Astrocyte (in vitro differentiated cells and primary cell): ENCODE measurements around the gene PSD. TPM values are rescaled to one million over a fixed set of nuclear protein-coding genes. Genes with fewer than 3 reads are reported as not detected.

Source experiments
- DNase-seq: peaks from one replicate; pipeline ENCODE4 v3.0.0-alpha.2; 2010; ENCODE audit warnings: low read depth
- FAIRE-seq: peaks from 2 replicates; lab custom pipeline; 2011; peaks lifted over from hg19 to GRCh38; lab: Jason Lieb, UNC
- H2AFZ ChIP-seq: 2 replicates; pipeline ENCODE4 v1.6.0; 2012; ENCODE audit warnings: low read depth, low read length, inconsistent platforms
- H3K27ac ChIP-seq: 2 replicates; pipeline ENCODE4 v1.5.1; 2011; ENCODE audit warnings: low read depth, low read length, inconsistent platforms
- H3K27me3 ChIP-seq: 2 replicates; pipeline ENCODE4 v1.6.0; 2011; ENCODE audit warnings: low read length, inconsistent platforms; ENCODE audit not compliant: insufficient read depth
- H3K36me3 ChIP-seq: 2 replicates; pipeline ENCODE4 v1.5.1; 2011; ENCODE audit warnings: low read length, inconsistent platforms; ENCODE audit not compliant: insufficient read depth
- H3K4me1 ChIP-seq: 2 replicates; pipeline ENCODE4 v1.5.1; 2011; ENCODE audit warnings: low read length, inconsistent platforms; ENCODE audit not compliant: insufficient read depth
- H3K4me2 ChIP-seq: 2 replicates; pipeline ENCODE4 v1.6.0; 2012; ENCODE audit warnings: low read length, inconsistent platforms
- H3K4me3 ChIP-seq: 2 replicates; pipeline ENCODE4 v1.5.1; 2011; ENCODE audit warnings: low read depth, mild to moderate bottlenecking, low read length, inconsistent platforms; ENCODE audit not compliant: insufficient read depth
- H3K79me2 ChIP-seq: 2 replicates; pipeline ENCODE4 v1.6.0; 2012; ENCODE audit warnings: mild to moderate bottlenecking, low read length, inconsistent platforms; ENCODE audit not compliant: insufficient read depth
- H3K9ac ChIP-seq: 2 replicates; pipeline ENCODE4 v1.6.0; 2012; ENCODE audit warnings: mild to moderate bottlenecking, low read length, inconsistent platforms
- H3K9me3 ChIP-seq: 2 replicates; pipeline ENCODE4 v1.5.1; 2012; ENCODE audit warnings: low read depth, mild to moderate bottlenecking, low read length, inconsistent platforms; ENCODE audit not compliant: insufficient read depth
- H4K20me1 ChIP-seq: 2 replicates; pipeline ENCODE4 v1.6.0; 2012; ENCODE audit warnings: low read length, inconsistent platforms; ENCODE audit not compliant: insufficient read depth
- H3K27ac Mint-ChIP-seq: one replicate; pipeline ENCODE4 v1.8.0; 2021; ENCODE audit warnings: mild to moderate bottlenecking, mixed read lengths; ENCODE audit not compliant: unreplicated experiment
- H3K27me3 Mint-ChIP-seq: one replicate; pipeline ENCODE4 v1.8.0; 2021; ENCODE audit warnings: low read depth, mixed read lengths; ENCODE audit not compliant: unreplicated experiment
- H3K36me3 Mint-ChIP-seq: one replicate; pipeline ENCODE4 v1.8.0; 2021; ENCODE audit warnings: low read depth, mixed read lengths; ENCODE audit not compliant: unreplicated experiment
- H3K4me1 Mint-ChIP-seq: one replicate; pipeline ENCODE4 v1.8.0; 2021; ENCODE audit warnings: low read depth, mixed read lengths; ENCODE audit not compliant: unreplicated experiment
- H3K4me3 Mint-ChIP-seq: one replicate; pipeline ENCODE4 v1.8.0; 2021; ENCODE audit warnings: mild to moderate bottlenecking, moderate library complexity, mixed read lengths; ENCODE audit not compliant: unreplicated experiment
- H3K9me3 Mint-ChIP-seq: one replicate; pipeline ENCODE4 v1.8.0; 2021; ENCODE audit warnings: mild to moderate bottlenecking, mixed read lengths; ENCODE audit not compliant: unreplicated experiment
- CTCF ChIP-seq: IDR thresholded peaks from 2 replicates; pipeline ENCODE4 v1.5.1; 2011; ENCODE audit warnings: low read depth, mild to moderate bottlenecking, inconsistent platforms, low read length, moderate library complexity; ENCODE audit not compliant: insufficient read depth
- EZH2 ChIP-seq: IDR thresholded peaks from 2 replicates; pipeline ENCODE4 v1.6.1; 2012; ENCODE audit warnings: mild to moderate bottlenecking, low read length, inconsistent platforms; ENCODE audit not compliant: insufficient read depth
- total RNA-seq: library from RNA; stranded (reverse); gene quantifications from 2 replicates; pipeline ENCODE4 v1.2.1, GENCODE V29; 2021

The PSD gene
- total RNA-seq, 1 donor from 2014 or later, result 8.8 TPM

GRCh38 chr10:102435529-102436233, 17.1 kb upstream of the PSD start:
- TF ChIP-seq EZH2 (no peak), CTCF (no peak)
- no peaks in the 10 kb centered on the region for H3K36me3 ChIP-seq
- no peaks in the 10 kb centered on the region for H3K27me3 ChIP-seq
- DNase-seq (no peak), FAIRE-seq (no peak)
- no peak overlapping the region for H3K9ac ChIP-seq
- peaks cover 10% of the 10 kb centered on the region for H3K4me1 Mint-ChIP-seq
- peak overlapping the region; percentile 70 for H3K4me2 ChIP-seq
- H3K4me3 ChIP-seq, result peak overlapping the region; percentile 9
- H3K9me3 Mint-ChIP-seq, result no peaks in the 10 kb centered on the region
- H4K20me1 ChIP-seq, result no peaks in the 10 kb centered on the region
- no peaks in the 10 kb centered on the region for H3K9me3 ChIP-seq
- H3K27ac ChIP-seq, result no peak overlapping the region
- no peaks in the 10 kb centered on the region for H3K36me3 Mint-ChIP-seq
- H3K4me1 ChIP-seq, result peaks cover 18% of the 10 kb centered on the region
- H3K27ac Mint-ChIP-seq, result no peak overlapping the region
- peak overlapping the region; percentile 74 for H2AFZ ChIP-seq
- peaks cover 12% of the 10 kb centered on the region for H3K79me2 ChIP-seq
- H3K4me3 Mint-ChIP-seq, result peak overlapping the region; percentile 60
- H3K27me3 Mint-ChIP-seq, result peaks cover 10% of the 10 kb centered on the region

- Histone ChIP-seq H4K20me1 (no peaks in the 10 kb centered on the region), H3K4me3 (no peak overlapping the region), H3K4me2 (peak overlapping the region; percentile 68), H3K9me3 (no peaks in the 10 kb centered on the region), H3K79me2 (peaks cover 12% of the 10 kb centered on the region), H3K27ac (no peak overlapping the region), H3K4me1 (peaks cover 18% of the 10 kb centered on the region), H3K36me3 (no peaks in the 10 kb centered on the region), H2AFZ (peak overlapping the region; percentile 74), H3K27me3 (no peaks in the 10 kb centered on the region), H3K9ac (no peak overlapping the region)
- peak overlapping the region; percentile 57 for H3K4me3 Mint-ChIP-seq
- H3K27ac Mint-ChIP-seq, result peak overlapping the region; percentile 2
- TF ChIP-seq CTCF, result no peak
- no peak for TF ChIP-seq EZH2
- FAIRE-seq (no peak), DNase-seq (no peak)
- H3K36me3 Mint-ChIP-seq, result no peaks in the 10 kb centered on the region
- H3K27me3 Mint-ChIP-seq, result peaks cover 10% of the 10 kb centered on the region
- H3K9me3 Mint-ChIP-seq, result no peaks in the 10 kb centered on the region
- H3K4me1 Mint-ChIP-seq, result peaks cover 10% of the 10 kb centered on the region
Observed at GRCh38 chr10:102435133-102435497, 16.5 kb upstream of the PSD start.

- Mint-ChIP-seq H3K4me3 (no peak overlapping the region), H3K4me1 (peaks cover 10% of the 10 kb centered on the region), H3K27ac (peak overlapping the region; percentile 2), H3K27me3 (peaks cover 10% of the 10 kb centered on the region), H3K36me3 (no peaks in the 10 kb centered on the region), H3K9me3 (no peaks in the 10 kb centered on the region)
- Histone ChIP-seq H4K20me1 (peaks cover under 1% of the 10 kb centered on the region), H3K9me3 (no peaks in the 10 kb centered on the region), H3K4me3 (no peak overlapping the region), H2AFZ (peak overlapping the region; percentile 74), H3K4me2 (peak overlapping the region; percentile 6), H3K9ac (no peak overlapping the region), H3K36me3 (no peaks in the 10 kb centered on the region), H3K79me2 (peaks cover 12% of the 10 kb centered on the region), H3K4me1 (peaks cover 18% of the 10 kb centered on the region), H3K27me3 (no peaks in the 10 kb centered on the region), H3K27ac (no peak overlapping the region)
- TF ChIP-seq CTCF (no peak), EZH2 (no peak)
- FAIRE-seq (no peak), DNase-seq (no peak)
Observed at GRCh38 chr10:102434394-102435132, 16.0 kb upstream of the PSD start.
